Measurements from ENCODE around the gene GUCY1A2.
"Not testable (repeated sequence)": the region's sequence is repeated elsewhere in the genome, so short reads cannot be mapped to it uniquely, and the experiment has no call there.

The GUCY1A2 gene

GRCh38 chr11:106937111-106937510 is 81.2 kb downstream of the GUCY1A2 start:
- no peak for DNase-seq

DNA sequence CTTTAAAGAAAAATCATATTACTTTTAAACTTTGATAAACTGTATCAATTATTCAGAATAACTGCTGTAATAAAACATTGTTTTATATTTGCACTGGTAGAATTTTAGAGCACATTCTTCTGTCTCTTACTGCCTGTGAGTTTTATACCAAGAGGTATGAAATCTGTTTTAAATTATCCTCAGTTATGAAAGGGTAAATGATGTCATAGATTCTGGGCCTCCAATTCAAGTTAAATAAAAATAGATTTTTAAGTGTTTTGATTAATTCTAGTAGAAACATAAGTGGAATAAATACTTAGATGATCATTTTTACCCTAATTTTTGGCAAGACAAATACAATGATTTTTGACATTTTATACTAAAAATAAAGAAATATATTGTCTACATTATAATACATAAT is 93.0 kb downstream of the GUCY1A2 start:
- no peak for DNase-seq

- DNase-seq = no peak
These were observed 97.3 kb downstream of the GUCY1A2 start for GRCh38 chr11:106920899-106921509.

DNA sequence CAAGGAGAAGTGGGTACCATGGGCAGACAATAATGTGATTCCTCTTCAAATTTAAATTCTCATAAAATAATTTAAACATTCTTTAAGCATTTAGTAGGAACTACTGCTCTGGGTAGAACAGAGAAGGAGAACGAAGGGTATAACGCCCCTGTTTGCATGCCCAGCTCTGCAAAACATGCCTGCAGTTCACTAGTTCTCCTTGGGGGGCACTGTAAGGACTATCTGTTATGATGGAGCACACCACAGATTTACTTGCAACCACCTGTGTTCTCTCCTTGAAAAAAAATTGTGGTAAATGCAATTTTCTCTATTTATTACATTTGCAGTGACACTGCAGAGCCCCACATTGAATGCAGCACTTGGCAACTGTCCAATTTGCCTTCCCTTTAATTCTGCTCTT is 100.3 kb downstream of the GUCY1A2 start:
- peak; percentile 68 for DNase-seq

DNA sequence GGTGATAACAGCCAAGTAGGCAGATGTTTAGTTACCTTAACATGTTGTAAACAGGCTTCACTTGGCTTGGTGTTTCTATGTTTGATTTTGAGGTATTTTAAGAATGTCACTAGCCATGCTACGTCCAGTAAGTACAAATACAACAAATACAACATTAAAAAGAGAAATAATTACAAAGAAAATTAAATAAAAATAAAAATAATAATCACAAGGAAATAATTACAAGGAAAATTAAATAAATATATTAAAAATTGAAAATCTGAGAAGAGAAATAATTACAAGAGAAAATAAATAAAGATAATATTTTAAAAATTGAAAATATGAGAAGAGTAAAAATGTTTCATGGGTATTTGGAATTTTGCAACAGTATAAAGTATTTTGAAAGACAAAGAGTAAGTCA is 103.9 kb downstream of the GUCY1A2 start:
- no peak for DNase-seq

GRCh38 chr11:106913141-106913540 is 105.1 kb downstream of the GUCY1A2 start:
- DNase-seq = no peak

- no peak for DNase-seq
These were observed 113.5 kb downstream of the GUCY1A2 start for GRCh38 chr11:106904826-106905225.

DNA sequence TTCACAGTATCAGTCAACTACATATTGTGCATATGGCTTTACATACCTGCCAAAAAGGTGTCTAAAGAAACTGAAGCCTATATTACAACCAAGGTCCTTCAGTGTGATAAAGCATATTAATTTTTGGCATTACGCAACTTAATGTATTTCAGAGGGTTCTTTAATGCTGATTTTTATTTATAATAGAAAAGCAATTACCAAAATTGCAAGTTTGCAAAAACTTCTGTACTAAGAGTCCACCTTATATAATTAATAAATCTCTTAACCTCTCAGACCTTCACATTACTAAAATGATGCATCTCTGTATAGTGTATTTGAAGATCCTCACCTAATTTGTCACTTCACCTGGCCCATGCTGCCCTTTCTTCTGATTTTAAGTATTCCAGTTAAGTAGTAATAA is 128.6 kb downstream of the GUCY1A2 start:
- no peak for DNase-seq

DNA sequence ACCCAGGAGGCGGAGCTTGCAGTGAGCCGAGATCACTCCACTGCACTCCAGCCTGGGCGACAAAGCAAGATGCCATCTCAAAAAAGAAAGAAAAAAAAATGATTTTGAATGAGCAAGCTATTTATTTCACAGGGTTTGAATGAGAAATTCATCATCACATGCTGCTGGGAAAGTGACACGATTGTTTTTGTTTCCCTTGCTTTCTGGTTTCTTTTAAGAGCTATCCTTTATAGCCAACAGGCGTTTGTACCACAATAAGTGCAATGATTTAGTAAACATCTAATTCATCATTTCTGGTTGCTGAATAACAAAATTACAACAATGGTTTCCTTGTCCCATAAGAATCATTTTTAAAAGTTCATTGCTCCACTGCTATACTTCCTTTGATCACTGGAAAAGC is 129.9 kb downstream of the GUCY1A2 start:
- DNase-seq = no peak

DNA sequence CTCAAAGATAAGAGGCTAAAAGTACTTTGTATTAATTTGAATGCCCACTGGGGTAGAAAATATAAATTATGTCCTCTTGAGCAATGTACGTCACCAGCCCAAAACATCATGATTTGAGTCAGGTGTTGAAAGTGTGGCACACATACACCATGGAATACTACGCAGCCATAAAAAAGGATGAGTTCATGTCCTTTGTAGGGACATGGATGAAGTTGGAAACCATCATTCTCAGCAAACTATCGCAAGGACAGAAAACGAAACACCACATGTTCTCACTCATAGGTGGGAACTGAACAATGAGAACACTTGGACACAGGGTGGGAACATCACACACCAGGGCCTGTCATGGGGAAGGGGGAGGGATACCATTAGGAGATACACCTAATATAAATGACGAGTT is 134.6 kb downstream of the GUCY1A2 start:
- DNase-seq = not testable (repeated sequence)

DNA sequence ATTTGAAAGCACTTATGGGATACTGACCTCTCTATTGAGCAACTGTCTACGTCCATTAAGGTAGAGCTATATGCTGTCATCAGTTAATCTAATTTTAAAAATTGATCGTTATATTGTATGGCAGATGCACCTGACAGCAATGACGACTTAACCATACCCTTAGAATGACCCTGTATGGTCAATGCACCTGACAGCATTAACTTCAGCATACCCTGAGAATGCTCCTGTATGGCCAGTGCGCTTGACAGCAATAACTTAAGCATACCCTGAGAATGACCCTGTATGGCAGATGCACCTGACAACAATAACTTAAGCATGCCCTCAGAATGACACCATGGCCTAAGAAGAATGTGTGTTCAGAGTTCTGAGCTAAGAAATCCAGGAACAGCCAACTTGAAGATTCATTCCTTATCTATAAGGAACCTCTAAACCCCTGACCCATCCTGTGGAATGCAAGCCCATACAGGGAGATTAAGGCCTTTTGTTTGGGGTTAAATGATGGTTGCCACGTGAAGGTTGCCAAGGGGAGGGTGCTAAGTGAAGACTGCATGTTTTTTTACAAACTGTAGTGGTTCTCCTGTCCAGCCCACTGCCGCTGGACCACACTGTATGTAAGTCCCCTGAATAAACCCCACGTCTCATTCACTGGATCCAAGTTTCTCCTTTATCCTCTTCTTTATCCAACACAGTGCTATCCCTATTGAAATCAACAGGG is 138.3 kb downstream of the GUCY1A2 start:
- no peak for DNase-seq

GRCh38 chr11:106879029-106879428 is 139.2 kb downstream of the GUCY1A2 start:
- peak; percentile 97 for DNase-seq

GRCh38 chr11:106875013-106875412 is 143.3 kb downstream of the GUCY1A2 start:
- peak; percentile 37 for DNase-seq

DNA sequence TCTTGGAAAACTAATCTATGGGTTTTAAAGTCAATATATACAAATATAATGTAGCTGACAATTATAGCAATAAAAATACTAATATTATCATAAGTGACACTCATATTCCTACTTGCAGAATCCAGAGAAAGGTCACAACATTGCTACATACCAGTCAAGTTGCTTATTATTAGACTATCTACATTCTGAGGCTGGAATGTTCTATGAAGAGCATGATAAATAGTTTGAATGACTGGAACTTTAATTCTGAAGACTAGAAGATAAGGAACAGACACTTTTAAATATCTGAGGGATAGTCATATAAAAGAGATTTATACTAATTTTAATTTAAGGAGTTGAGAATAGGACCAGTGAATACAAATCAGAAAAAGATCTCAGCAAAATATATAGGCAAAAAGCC is 146.0 kb downstream of the GUCY1A2 start:
- no peak for DNase-seq

- no peak for DNase-seq
These were observed 160.1 kb downstream of the GUCY1A2 start for GRCh38 chr11:106858200-106858599.

GRCh38 chr11:106856566-106856965 is 161.7 kb downstream of the GUCY1A2 start:
- no peak for DNase-seq

GRCh38 chr11:106854429-106854828 is 163.8 kb downstream of the GUCY1A2 start:
- no peak for DNase-seq

DNA sequence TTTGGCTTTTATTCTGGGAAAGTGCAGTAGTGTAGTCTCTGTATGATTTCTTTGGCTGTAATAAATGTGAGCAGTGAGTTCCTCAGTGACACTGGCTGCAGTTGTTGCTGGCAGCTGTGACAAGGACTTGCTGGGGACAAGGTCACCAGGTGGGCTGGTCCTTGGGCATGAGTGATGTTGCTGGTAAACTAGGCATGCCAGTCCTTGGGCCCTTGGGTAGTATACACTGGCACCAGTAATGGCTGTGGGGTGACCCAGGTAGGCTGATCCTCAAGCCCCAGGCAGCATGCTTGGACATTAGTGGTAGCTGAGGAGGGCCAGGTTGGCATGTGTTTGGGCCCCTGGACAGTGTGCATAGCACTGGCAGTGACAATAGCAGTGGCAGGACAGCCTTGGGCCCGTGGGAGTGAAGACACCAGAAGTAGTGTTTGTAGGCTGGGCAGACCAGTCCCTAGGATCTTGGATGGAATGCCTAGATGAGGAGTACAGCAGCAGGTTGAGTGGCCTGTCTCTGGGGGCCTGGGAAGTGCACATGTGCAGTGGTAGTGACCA is 164.3 kb downstream of the GUCY1A2 start:
- no peak for DNase-seq

GRCh38 chr11:106852779-106853178 is 165.5 kb downstream of the GUCY1A2 start:
- DNase-seq = no peak

DNA sequence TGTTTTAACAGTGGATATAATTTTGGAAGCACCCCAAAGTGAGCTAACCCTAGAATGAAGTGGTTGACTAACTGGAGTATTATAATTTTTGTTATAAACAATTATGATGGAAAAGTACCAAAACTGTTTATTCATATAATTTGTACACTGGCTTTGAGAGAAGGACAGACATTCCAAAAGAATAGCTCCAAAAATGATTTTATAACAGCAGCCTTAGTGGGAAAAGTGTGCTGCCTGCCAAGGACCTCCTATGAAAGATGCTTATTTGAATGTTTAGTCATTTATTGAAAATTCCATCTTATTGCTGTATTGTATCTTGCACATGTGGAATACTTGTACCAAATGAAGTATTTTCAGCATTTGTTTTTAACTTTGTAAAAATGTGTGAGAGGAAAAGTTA is 169.8 kb downstream of the GUCY1A2 start:
- DNase-seq = no peak

- DNase-seq = no peak
These were observed 176.1 kb downstream of the GUCY1A2 start for GRCh38 chr11:106842134-106842533.

DNA sequence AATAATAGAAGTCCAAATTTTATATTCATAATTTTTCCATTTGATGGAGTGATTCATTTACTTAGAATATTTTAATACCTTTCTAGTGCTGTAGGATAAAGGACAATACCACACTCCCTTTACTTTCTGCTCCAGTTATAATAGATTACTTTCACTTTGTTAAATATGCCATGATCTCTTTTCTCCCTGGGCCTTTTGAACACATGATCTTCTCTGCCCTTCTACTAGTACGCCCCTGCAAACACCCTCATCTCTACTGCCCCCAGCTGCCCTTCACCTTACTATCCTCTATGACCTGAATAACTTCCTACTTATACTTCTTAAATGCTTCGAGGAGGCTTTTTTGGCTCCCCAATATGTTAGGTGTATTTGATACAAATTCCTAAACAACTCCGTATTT is 177.3 kb downstream of the GUCY1A2 start:
- DNase-seq = no peak

DNA sequence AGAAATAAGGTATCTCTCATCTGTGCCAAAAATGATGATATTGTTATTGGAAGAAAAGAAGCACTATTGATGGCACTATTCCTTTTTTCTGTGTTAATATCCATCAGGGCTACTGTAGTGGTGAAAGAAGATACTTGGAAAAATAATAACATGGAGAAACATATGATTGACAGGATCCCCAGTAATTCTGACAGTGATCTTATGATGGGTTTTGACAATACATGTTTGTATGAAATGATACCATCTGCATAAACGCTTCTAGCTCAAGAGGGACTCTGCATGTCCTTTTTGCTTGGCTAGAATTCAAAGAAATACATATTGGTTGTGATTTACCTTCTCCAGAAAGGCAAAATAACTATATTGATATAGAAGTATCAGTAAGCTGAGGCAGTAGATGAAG is 178.1 kb downstream of the GUCY1A2 start:
- no peak for DNase-seq

DNA sequence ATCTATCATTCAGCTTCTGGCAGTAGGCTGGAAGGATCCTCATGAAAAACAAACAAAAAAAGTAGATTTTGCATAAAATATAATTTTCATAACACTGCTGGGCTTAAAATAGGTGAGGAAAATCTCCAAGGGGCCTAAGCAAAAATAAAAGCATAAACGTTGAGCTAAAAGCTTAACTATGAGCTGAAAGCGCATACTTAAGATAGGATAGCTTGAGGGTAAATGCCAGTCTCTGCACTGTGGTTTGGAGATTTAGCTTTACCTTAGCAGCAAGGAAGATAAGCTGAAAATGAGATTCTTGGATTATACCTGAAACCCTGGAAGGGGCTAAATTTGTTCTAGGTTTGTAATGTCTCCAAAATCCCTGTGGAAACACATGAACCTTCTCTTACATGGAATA is 183.7 kb downstream of the GUCY1A2 start:
- no peak for DNase-seq

DNA sequence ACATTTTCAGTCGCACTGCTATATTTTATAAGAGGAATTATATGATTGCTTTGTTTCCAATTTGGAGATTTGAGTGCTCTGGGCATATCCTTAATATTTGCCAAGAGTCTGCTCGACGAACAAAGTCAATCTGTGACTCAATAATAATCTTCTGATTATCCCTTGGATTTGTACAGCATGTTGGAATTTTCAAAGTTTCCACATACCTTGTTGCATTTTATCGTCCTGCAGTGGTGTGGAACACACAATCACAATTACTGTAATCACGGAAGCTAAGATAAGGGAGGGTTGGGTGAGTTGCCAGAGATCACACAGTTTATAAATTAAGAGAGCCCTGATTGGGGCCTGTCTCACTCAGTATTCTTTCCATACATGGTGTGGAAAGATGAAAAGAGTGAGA is 189.3 kb downstream of the GUCY1A2 start:
- DNase-seq = no peak

Data from DMS53 (cell line).